K562 (cell line): ENCODE results near the gene MEFV. TPM values are rescaled to one million over a fixed set of nuclear protein-coding genes. Genes with fewer than 3 reads are reported as not detected.

ENCODE experiments used
- ATF3 ChIP-seq, 2 experiments: fragments of 450-650 bp in 1 of 2; sonication (generic) in 1 of 2; formaldehyde crosslinking in 1 of 2; IDR thresholded peaks in 1 of 2; conservative IDR thresholded peaks in 1 of 2; 2 replicates each; pipeline versions ENCODE4 v1.6.1 to v1.8.1; 2016 to 2023; ENCODE audit warnings: mild to moderate bottlenecking in 2 of 2, moderate library complexity in 2 of 2, inconsistent platforms in 1 of 2, missing genetic modification reagents in 1 of 2
- ESRRB ChIP-seq: fragments of 250-450 bp; sonication (Bioruptor Pico); IDR thresholded peaks from 2 replicates; pipeline ENCODE4 v1.5.0; 2020; ENCODE audit warnings: mild to moderate bottlenecking, moderate library complexity, borderline replicate concordance
- MCM7 ChIP-seq, 2 experiments: fragments of 450-650 bp; IDR thresholded peaks; 2 replicates each; pipeline ENCODE4 v1.6.1; 2016 to 2018
- PHF20 ChIP-seq: fragments of 450-650 bp; IDR thresholded peaks from 2 replicates; pipeline ENCODE4 v1.6.1; 2018; ENCODE audit not compliant: partially characterized antibody
- RBFOX2 ChIP-seq: fragments of 200-400 bp; formaldehyde crosslinking; IDR thresholded peaks from 2 replicates; pipeline ENCODE4 v1.6.1; 2017; ENCODE audit warnings: low read depth, mild to moderate bottlenecking, low read length, moderate library complexity
- SMAD4 ChIP-seq: fragments of 250-450 bp; sonication (Bioruptor Pico); conservative IDR thresholded peaks from 2 replicates; pipeline ENCODE4 v1.8.0; 2021; ENCODE audit warnings: inconsistent platforms, mild to moderate bottlenecking, moderate library complexity
- SMARCE1 ChIP-seq: fragments of 450-650 bp; IDR thresholded peaks from 2 replicates; pipeline ENCODE4 v1.7.1; 2016; ENCODE audit warnings: mild to moderate bottlenecking
- SNIP1 ChIP-seq: fragments of 450-650 bp; IDR thresholded peaks from 2 replicates; pipeline ENCODE4 v1.7.1; 2017; ENCODE audit warnings: low read depth, mild to moderate bottlenecking
- STAG1 ChIP-seq: sonication (generic); formaldehyde crosslinking; IDR thresholded peaks from 2 replicates; pipeline ENCODE4 v1.5.0; 2020; ENCODE audit warnings: missing genetic modification reagents, borderline replicate concordance
- TAF7 ChIP-seq: fragments of 450-650 bp; IDR thresholded peaks from 2 replicates; pipeline ENCODE4 v1.6.1; 2016; ENCODE audit warnings: missing genetic modification characterization, missing compliant biosample characterization
- TCF7 ChIP-seq: sonication (generic); IDR thresholded peaks from 2 replicates; pipeline ENCODE4 v1.6.1; 2016; ENCODE audit warnings: antibody characterized with exemption, borderline replicate concordance
- TFAM ChIP-seq: fragments of 250-450 bp; sonication (Bioruptor Pico); conservative IDR thresholded peaks from 2 replicates; pipeline ENCODE4 v1.5.0; 2021; ENCODE audit warnings: mild to moderate bottlenecking, moderate library complexity
- ZBTB33 ChIP-seq: sonication (generic); formaldehyde crosslinking; IDR thresholded peaks from 2 replicates; pipeline ENCODE4 v1.8.1; 2023; ENCODE audit warnings: mild to moderate bottlenecking, missing genetic modification reagents
- ZNF232 ChIP-seq: sonication (generic); formaldehyde crosslinking; IDR thresholded peaks from 2 replicates; pipeline ENCODE4 v1.8.0; 2022; ENCODE audit warnings: mild to moderate bottlenecking, missing genetic modification reagents
- ZSCAN29 ChIP-seq: fragments of 450-650 bp; IDR thresholded peaks from 2 replicates; pipeline ENCODE4 v1.6.1; 2017
- polyA plus RNA-seq, 8 experiments: library from polyadenylated mRNA; depleted of rRNA in 4 of 8; stranded (reverse) in 5 of 8; unstranded in 3 of 8; fragments of >200 nt; fragmentation: Nextera tagmentation in 2 of 8; fragmentation: Illumina TruSeq in 1 of 8; extraction: Ambion mirVana in 2 of 8; extraction: Trizol in 1 of 8; gene quantifications; 2 replicates each; pipeline versions ENCODE4 v1.2.1 to v1.2.3, GENCODE V29; 2011 to 2014; ENCODE audit warnings: inconsistent platforms in 1 of 8, missing spikeins in 1 of 8
- total RNA-seq, 7 experiments: library from RNA; depleted of rRNA in 6 of 7; stranded (reverse); fragments of >200 nt in 6 of 7; fragmentation: Illumina TruSeq in 2 of 7; extraction: Trizol in 2 of 7; gene quantifications; 2 replicates each; pipeline versions ENCODE4 v1.2.1 to v1.2.3, GENCODE V29; 2011 to 2021; ENCODE audit warnings: low replicate concordance in 1 of 7
- TF ChIP-seq, protein P1 (sequence below): fragments of 200-800 bp; sonication (Bioruptor generic); IDR thresholded peaks from 2 replicates; pipeline ENCODE4 v1.6.1; 2016; ENCODE audit warnings: missing genetic modification characterization, missing compliant biosample characterization

MEFV gene
- total and polyA plus RNA-seq, 9 of the 15 experiments (the other 6 are each of a cell fraction or from before 2014, with no cell fraction given) = 0.14 TPM; not detected in 8

DNA sequence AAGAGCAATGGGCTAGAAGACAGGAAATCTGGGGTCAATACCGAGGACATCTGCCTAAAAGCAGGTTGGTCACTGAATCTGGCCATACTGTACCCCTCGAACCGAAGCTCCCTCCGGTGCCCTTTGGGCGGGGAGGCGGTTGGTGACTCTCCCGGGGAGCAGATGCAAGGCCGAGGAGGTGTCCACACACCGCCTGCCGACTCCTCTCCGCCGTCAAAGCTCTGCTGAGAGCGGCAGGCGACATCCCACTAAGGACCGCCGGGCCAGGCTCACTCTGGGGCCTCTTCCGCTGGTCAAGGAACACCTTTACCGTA is 21.9 kb downstream of the MEFV start (continued):
- TF ChIP-seq ZBTB33 (CRISPR knock-in tag) (no peak), SMARCE1 (0 out of 2 replicates have a peak, but pooled peaks have one; percentile 9), TAF7 (tag) (no peak), RBFOX2 (no peak), STAG1 (no peak), TCF7 (no peak), TFAM (CRISPR knock-in tag) (no peak), ZNF232 (CRISPR knock-in tag) (0 out of 2 replicates have a peak, but pooled peaks have one; percentile 5), ATF3 (IDR thresholded peaks at IDR 0.05) (no peak), ATF3 (CRISPR knock-in tag; conservative IDR thresholded peaks at IDR 0.05) (no peak), ZSCAN29 (no peak), MCM7 (IDR thresholded peaks at IDR 0.05) (no peak), SMAD4 (CRISPR knock-in tag) (no peak), PHF20 (no peak), SNIP1 (no peak), ESRRB (CRISPR knock-in tag) (no peak)
- TF ChIP-seq, protein P1, sequence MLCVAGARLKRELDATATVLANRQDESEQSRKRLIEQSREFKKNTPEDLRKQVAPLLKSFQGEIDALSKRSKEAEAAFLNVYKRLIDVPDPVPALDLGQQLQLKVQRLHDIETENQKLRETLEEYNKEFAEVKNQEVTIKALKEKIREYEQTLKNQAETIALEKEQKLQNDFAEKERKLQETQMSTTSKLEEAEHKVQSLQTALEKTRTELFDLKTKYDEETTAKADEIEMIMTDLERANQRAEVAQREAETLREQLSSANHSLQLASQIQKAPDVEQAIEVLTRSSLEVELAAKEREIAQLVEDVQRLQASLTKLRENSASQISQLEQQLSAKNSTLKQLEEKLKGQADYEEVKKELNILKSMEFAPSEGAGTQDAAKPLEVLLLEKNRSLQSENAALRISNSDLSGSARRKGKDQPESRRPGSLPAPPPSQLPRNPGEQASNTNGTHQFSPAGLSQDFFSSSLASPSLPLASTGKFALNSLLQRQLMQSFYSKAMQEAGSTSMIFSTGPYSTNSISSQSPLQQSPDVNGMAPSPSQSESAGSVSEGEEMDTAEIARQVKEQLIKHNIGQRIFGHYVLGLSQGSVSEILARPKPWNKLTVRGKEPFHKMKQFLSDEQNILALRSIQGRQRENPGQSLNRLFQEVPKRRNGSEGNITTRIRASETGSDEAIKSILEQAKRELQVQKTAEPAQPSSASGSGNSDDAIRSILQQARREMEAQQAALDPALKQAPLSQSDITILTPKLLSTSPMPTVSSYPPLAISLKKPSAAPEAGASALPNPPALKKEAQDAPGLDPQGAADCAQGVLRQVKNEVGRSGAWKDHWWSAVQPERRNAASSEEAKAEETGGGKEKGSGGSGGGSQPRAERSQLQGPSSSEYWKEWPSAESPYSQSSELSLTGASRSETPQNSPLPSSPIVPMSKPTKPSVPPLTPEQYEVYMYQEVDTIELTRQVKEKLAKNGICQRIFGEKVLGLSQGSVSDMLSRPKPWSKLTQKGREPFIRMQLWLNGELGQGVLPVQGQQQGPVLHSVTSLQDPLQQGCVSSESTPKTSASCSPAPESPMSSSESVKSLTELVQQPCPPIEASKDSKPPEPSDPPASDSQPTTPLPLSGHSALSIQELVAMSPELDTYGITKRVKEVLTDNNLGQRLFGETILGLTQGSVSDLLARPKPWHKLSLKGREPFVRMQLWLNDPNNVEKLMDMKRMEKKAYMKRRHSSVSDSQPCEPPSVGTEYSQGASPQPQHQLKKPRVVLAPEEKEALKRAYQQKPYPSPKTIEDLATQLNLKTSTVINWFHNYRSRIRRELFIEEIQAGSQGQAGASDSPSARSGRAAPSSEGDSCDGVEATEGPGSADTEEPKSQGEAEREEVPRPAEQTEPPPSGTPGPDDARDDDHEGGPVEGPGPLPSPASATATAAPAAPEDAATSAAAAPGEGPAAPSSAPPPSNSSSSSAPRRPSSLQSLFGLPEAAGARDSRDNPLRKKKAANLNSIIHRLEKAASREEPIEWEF (CRISPR knock-in tag) = no peak
